Neural cell (in vitro differentiated cells): ENCODE results near the gene ZC4H2. TPM values are rescaled to one million over a fixed set of nuclear protein-coding genes. Genes with fewer than 3 reads are reported as not detected.
"Not testable (repeated sequence)": the region's sequence is repeated elsewhere in the genome, so short reads cannot be mapped to it uniquely, and the experiment has no call there.

Source experiments
- H2AFZ ChIP-seq: fragments of 200-600, 300-800 bp; sonication (generic), shearing (Covaris generic); 2 replicates; pipeline ENCODE4 v1.6.0; 2014; ENCODE audit warnings: low read depth, mild to moderate bottlenecking, antibody characterized with exemption, low read length, moderate library complexity
- H3F3A ChIP-seq: fragments of 200-600 bp; shearing (Covaris generic); 2 replicates; pipeline ENCODE4 v1.6.1; 2016; ENCODE audit warnings: mild to moderate bottlenecking, moderate library complexity, mixed read lengths, antibody characterized with exemption, low read length; ENCODE audit not compliant: insufficient read depth, poor library complexity, severe bottlenecking
- H3K27ac ChIP-seq: fragments of 200-600, 300-800 bp; sonication (generic), shearing (Covaris generic); 2 replicates; pipeline ENCODE4 v1.5.1; 2014; ENCODE audit warnings: mild to moderate bottlenecking, low read length, moderate library complexity
- H3K27me3 ChIP-seq: fragments of 300-800, 200-600 bp; sonication (generic), shearing (Covaris generic); 2 replicates; pipeline ENCODE4 v1.6.0; 2014; ENCODE audit warnings: mild to moderate bottlenecking, low read depth, low read length, moderate library complexity; ENCODE audit not compliant: insufficient read depth
- H3K36me3 ChIP-seq: fragments of 300-800, 200-600 bp; sonication (generic), shearing (Covaris generic); 2 replicates; pipeline ENCODE4 v1.5.1; 2014; ENCODE audit warnings: mild to moderate bottlenecking, antibody characterized with exemption, low read length, moderate library complexity; ENCODE audit not compliant: insufficient read depth
- H3K4me2 ChIP-seq: fragments of 300-800, 200-600 bp; sonication (generic), shearing (Covaris generic); 2 replicates; pipeline ENCODE4 v1.6.0; 2014; ENCODE audit warnings: mild to moderate bottlenecking, low read length
- H3K4me3 ChIP-seq: fragments of 300-800, 200-600 bp; sonication (generic), shearing (Covaris generic); 2 replicates; pipeline ENCODE4 v1.5.1; 2014; ENCODE audit warnings: mild to moderate bottlenecking, low read length, moderate library complexity
- H3K79me2 ChIP-seq: fragments of 200-600 bp; shearing (Covaris generic); replicated peaks from 2 replicates; pipeline ENCODE4 v1.6.0; 2014; ENCODE audit warnings: mild to moderate bottlenecking, low read length, moderate library complexity; ENCODE audit not compliant: insufficient read depth
- H3K9ac ChIP-seq: fragments of 300-800, 200-600 bp; sonication (generic), shearing (Covaris generic); 2 replicates; pipeline ENCODE4 v1.6.1; 2016; ENCODE audit warnings: mild to moderate bottlenecking, low read length, mixed read lengths
- H3K9me2 ChIP-seq: fragments of 200-600 bp; shearing (Covaris generic); 2 replicates; pipeline ENCODE4 v1.6.1; 2016; ENCODE audit warnings: mild to moderate bottlenecking, low read length, mixed read lengths; ENCODE audit not compliant: insufficient read depth
- H3K9me3 ChIP-seq: fragments of 200-600, 300-800 bp; sonication (generic), shearing (Covaris generic); 2 replicates; pipeline ENCODE4 v1.6.1; 2016; ENCODE audit warnings: mild to moderate bottlenecking, mixed run types, low read length, moderate library complexity, mixed read lengths
- H4K20me1 ChIP-seq: fragments of 200-600 bp; shearing (Covaris generic); 2 replicates; pipeline ENCODE4 v1.6.1; 2016; ENCODE audit warnings: mild to moderate bottlenecking, mixed run types; ENCODE audit not compliant: insufficient read depth
- EP300 ChIP-seq: fragments of 450-650 bp; conservative IDR thresholded peaks from 2 replicates; pipeline ENCODE4 v1.6.1; 2014; ENCODE audit warnings: antibody characterized with exemption, mild to moderate bottlenecking, moderate library complexity; ENCODE audit not compliant: poor library complexity, severe bottlenecking
- MXI1 ChIP-seq: fragments of 450-650 bp; conservative IDR thresholded peaks from 2 replicates; pipeline ENCODE4 v1.6.1; 2014; ENCODE audit warnings: antibody characterized with exemption, mild to moderate bottlenecking; ENCODE audit not compliant: poor library complexity, severe bottlenecking
- POLR2AphosphoS5 ChIP-seq: IDR thresholded peaks from 2 replicates; pipeline ENCODE4 v1.6.1; 2012
- RAD21 ChIP-seq: fragments of 450-650 bp; conservative IDR thresholded peaks from 2 replicates; pipeline ENCODE4 v1.6.1; 2014; ENCODE audit warnings: antibody characterized with exemption, mild to moderate bottlenecking, moderate library complexity
- REST ChIP-seq: IDR thresholded peaks from 2 replicates; pipeline ENCODE4 v1.6.1; 2012; ENCODE audit warnings: borderline replicate concordance
- SMC3 ChIP-seq: fragments of 450-650 bp; conservative IDR thresholded peaks from 2 replicates; pipeline ENCODE4 v1.6.1; 2014; ENCODE audit warnings: antibody characterized with exemption, mild to moderate bottlenecking, moderate library complexity; ENCODE audit not compliant: poor library complexity
- TAF1 ChIP-seq: IDR thresholded peaks from 2 replicates; pipeline ENCODE4 v1.6.1; 2012; ENCODE audit warnings: low read depth
- polyA plus RNA-seq: library from polyadenylated mRNA; depleted of rRNA; stranded (reverse); fragments of >200 nt; gene quantifications from 2 replicates; pipeline ENCODE4 v1.2.3, GENCODE V29; 2014
- TF ChIP-seq, protein P1 (sequence below): fragments of 450-650 bp; IDR thresholded peaks from 2 replicates; pipeline ENCODE4 v1.5.1; 2014; ENCODE audit warnings: antibody characterized with exemption, mild to moderate bottlenecking, moderate library complexity; ENCODE audit not compliant: poor library complexity, severe bottlenecking

The ZC4H2 gene
- polyA plus RNA-seq, 1 donor from 2014 or later = 81.4 TPM

GRCh38 chrX:65014230-65014629, 38.0 kb upstream of the ZC4H2 start:
- TF ChIP-seq SMC3 = no peak
- no peak for TF ChIP-seq REST
- TF ChIP-seq MXI1 = no peak
- no peak for TF ChIP-seq POLR2AphosphoS5
- TF ChIP-seq RAD21 = no peak
- TF ChIP-seq EP300 = no peak
- Histone ChIP-seq H3K9me2 (no peaks in the 10 kb centered on the region), H3K4me3 (no peak overlapping the region), H3K27ac (no peak overlapping the region), H3K9me3 (no peaks in the 10 kb centered on the region), H3K79me2 (no peaks in the 10 kb centered on the region), H2AFZ (no peak overlapping the region), H3K36me3 (no peaks in the 10 kb centered on the region), H3K27me3 (no peaks in the 10 kb centered on the region), H3F3A (no peaks in the 10 kb centered on the region), H3K4me2 (no peak overlapping the region), H4K20me1 (no peaks in the 10 kb centered on the region), H3K9ac (no peak overlapping the region)

GRCh38 chrX:65009459-65009858, 33.2 kb upstream of the ZC4H2 start:
- Histone ChIP-seq H3K36me3 (no peaks in the 10 kb centered on the region), H2AFZ (no peak overlapping the region), H3K4me2 (no peak overlapping the region), H4K20me1 (no peaks in the 10 kb centered on the region), H3K9me2 (no peaks in the 10 kb centered on the region), H3K9ac (no peak overlapping the region), H3K9me3 (no peaks in the 10 kb centered on the region), H3K27me3 (no peaks in the 10 kb centered on the region), H3F3A (no peaks in the 10 kb centered on the region), H3K4me3 (no peak overlapping the region), H3K79me2 (no peaks in the 10 kb centered on the region), H3K27ac (no peak overlapping the region)
- TF ChIP-seq, protein P1, sequence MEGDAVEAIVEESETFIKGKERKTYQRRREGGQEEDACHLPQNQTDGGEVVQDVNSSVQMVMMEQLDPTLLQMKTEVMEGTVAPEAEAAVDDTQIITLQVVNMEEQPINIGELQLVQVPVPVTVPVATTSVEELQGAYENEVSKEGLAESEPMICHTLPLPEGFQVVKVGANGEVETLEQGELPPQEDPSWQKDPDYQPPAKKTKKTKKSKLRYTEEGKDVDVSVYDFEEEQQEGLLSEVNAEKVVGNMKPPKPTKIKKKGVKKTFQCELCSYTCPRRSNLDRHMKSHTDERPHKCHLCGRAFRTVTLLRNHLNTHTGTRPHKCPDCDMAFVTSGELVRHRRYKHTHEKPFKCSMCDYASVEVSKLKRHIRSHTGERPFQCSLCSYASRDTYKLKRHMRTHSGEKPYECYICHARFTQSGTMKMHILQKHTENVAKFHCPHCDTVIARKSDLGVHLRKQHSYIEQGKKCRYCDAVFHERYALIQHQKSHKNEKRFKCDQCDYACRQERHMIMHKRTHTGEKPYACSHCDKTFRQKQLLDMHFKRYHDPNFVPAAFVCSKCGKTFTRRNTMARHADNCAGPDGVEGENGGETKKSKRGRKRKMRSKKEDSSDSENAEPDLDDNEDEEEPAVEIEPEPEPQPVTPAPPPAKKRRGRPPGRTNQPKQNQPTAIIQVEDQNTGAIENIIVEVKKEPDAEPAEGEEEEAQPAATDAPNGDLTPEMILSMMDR = no peak
- TF ChIP-seq REST (no peak), TAF1 (no peak)

DNA sequence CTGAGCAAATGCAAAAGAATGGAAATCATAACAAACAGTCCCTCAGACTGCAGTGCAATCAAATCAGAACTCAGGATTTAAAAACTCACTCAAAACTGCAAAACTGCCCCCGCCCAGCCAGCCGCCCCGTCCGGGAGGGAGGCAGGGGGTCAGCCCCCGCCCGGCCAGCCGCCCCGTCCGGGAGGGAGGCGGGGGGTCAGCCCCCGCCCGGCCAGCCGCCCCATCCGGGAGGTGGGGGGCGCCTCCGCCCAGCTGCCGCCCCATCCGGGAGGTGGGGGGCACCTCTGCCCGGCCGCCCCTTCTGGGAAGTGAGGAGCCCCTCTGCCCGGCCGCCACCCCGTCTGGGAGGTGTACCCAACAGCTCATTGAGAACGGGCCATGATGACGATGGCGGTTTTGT, 26.0 kb upstream of the ZC4H2 start:
- H3K4me2 ChIP-seq, H3K79me2 ChIP-seq, H3K27ac ChIP-seq, H3K4me3 ChIP-seq, H3K9me3 ChIP-seq, H3K27me3 ChIP-seq, H4K20me1 ChIP-seq, H3K9ac ChIP-seq, H3K9me2 ChIP-seq, H3K36me3 ChIP-seq, H3F3A ChIP-seq, H2AFZ ChIP-seq: not testable (repeated sequence)
